GM06990 (cell line): ENCODE measurements around the gene ITPRID1.

Experiments
- DNase-seq: peaks from one replicate; pipeline ENCODE4 v3.0.0-alpha.2; 2011; ENCODE audit not compliant: insufficient read length; ENCODE audit errors: extremely low read depth
- H3K27me3 ChIP-seq: replicated peaks from 2 replicates; pipeline ENCODE4 v1.6.0; 2011; ENCODE audit warnings: low read length; ENCODE audit not compliant: control insufficient read depth, insufficient read depth
- H3K36me3 ChIP-seq: 2 replicates; pipeline ENCODE4 v1.5.1; 2011; ENCODE audit warnings: low read length; ENCODE audit not compliant: control insufficient read depth, insufficient read depth
- H3K4me3 ChIP-seq: replicated peaks from 2 replicates; pipeline ENCODE4 v1.5.1; 2011; ENCODE audit warnings: low read depth, mild to moderate bottlenecking, control low read depth, low read length
- TF ChIP-seq, protein P1 (sequence below): IDR thresholded peaks from 2 replicates; pipeline ENCODE4 v1.5.1; 2011; ENCODE audit warnings: low read length, control low read depth, mild to moderate bottlenecking, inconsistent platforms; ENCODE audit not compliant: insufficient read depth, poor library complexity, severe bottlenecking

The ITPRID1 gene

GRCh38 chr7:31640381-31640780, 126.5 kb downstream of the ITPRID1 start:
- TF ChIP-seq, protein P1, sequence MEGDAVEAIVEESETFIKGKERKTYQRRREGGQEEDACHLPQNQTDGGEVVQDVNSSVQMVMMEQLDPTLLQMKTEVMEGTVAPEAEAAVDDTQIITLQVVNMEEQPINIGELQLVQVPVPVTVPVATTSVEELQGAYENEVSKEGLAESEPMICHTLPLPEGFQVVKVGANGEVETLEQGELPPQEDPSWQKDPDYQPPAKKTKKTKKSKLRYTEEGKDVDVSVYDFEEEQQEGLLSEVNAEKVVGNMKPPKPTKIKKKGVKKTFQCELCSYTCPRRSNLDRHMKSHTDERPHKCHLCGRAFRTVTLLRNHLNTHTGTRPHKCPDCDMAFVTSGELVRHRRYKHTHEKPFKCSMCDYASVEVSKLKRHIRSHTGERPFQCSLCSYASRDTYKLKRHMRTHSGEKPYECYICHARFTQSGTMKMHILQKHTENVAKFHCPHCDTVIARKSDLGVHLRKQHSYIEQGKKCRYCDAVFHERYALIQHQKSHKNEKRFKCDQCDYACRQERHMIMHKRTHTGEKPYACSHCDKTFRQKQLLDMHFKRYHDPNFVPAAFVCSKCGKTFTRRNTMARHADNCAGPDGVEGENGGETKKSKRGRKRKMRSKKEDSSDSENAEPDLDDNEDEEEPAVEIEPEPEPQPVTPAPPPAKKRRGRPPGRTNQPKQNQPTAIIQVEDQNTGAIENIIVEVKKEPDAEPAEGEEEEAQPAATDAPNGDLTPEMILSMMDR, result no peak
- Histone ChIP-seq H3K36me3 (no peaks in the 10 kb centered on the region), H3K4me3 (no peak overlapping the region), H3K27me3 (no peaks in the 10 kb centered on the region)
- DNase-seq, result no peak

GRCh38 chr7:31642681-31643115, 128.8 kb downstream of the ITPRID1 start:
- Histone ChIP-seq H3K36me3 (no peaks in the 10 kb centered on the region), H3K27me3 (no peaks in the 10 kb centered on the region; the same call in 1 of the 2 replicates), H3K4me3 (no peak overlapping the region)
- TF ChIP-seq, protein P1, result no peak
- DNase-seq, result no peak

GRCh38 chr7:31646942-31647341, 133.1 kb downstream of the ITPRID1 start:
- no peak for DNase-seq
- H3K27me3 ChIP-seq, result no peaks in the 10 kb centered on the region; the same call in none of the 2 replicates
- no peaks in the 10 kb centered on the region for H3K36me3 ChIP-seq
- H3K4me3 ChIP-seq, result no peak overlapping the region
- TF ChIP-seq, protein P1, result no peak

DNA sequence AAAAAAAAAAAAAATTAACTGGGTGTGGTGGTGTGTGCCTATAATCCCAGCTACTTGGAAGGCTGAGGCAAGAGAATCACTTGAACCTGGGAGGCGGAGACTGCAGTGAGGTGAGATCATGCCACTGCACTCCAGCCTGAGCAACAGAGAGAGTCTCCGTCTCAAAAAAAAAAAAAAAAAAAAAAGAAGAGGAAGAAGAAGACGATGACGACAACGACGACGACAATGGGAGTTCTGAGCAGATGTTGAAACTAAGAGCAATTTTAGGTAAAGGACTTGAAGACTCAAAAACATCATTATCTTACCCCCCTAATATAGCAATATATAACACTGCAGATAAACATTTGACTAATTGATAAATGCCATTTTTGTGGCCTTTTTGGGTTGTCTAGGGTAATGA, 133.6 kb downstream of the ITPRID1 start:
- Histone ChIP-seq H3K36me3 (no peaks in the 10 kb centered on the region), H3K27me3 (no peaks in the 10 kb centered on the region; the same call in none of the 2 replicates), H3K4me3 (no peak overlapping the region)
- TF ChIP-seq, protein P1, result no peak
- DNase-seq, result no peak

DNA sequence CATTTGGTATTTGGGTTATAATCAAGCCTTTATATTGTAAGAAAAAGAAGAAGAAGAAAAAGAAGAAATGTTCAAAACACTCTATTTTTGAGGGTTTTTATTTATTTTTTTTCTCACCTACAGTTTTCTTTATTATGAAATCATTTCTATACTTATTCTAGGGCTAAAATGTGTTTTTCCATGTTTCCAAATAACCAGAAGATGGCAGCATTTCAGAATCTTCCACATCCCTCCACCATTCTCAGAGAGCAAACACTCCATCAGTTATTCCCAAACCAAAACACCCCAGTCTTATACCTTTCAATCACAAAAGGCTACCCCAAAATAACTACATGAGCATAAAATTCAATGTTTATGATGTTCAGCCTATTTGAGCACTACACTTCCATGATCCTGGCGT, 134.4 kb downstream of the ITPRID1 start:
- Histone ChIP-seq H3K4me3 (no peak overlapping the region), H3K36me3 (no peaks in the 10 kb centered on the region), H3K27me3 (no peaks in the 10 kb centered on the region; the same call in none of the 2 replicates)
- DNase-seq, result no peak
- TF ChIP-seq, protein P1, result no peak

DNA sequence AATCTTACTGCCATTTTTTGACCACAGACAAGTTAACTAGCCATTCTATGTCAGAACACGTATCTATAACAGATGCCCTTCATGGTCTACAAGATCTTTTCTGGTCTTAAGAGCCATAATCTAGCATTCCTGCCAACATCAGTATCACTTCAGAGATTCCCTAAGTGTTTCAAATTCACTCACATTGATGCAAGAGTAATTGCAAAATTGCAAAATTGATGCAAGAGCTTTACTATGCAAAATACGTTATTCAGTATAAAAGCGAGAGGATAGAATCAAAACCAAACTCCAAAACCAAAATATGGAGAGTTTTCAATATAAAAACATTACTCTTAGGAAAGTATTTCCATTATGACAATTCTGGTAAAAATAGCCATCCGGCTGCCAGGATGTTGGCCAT, 135.0 kb downstream of the ITPRID1 start:
- H3K4me3 ChIP-seq, result no peak overlapping the region

More for the DNA sequence above, 135.0 kb downstream of the ITPRID1 start:
- Histone ChIP-seq H3K27me3 (no peaks in the 10 kb centered on the region; the same call in none of the 2 replicates), H3K36me3 (no peaks in the 10 kb centered on the region)
- DNase-seq, result no peak
- TF ChIP-seq, protein P1, result no peak
